GM18508 (cell line): ENCODE results near the gene CADPS.

Source experiments
- ATAC-seq: cut with Tn5 transposase; IDR thresholded peaks from one replicate; pipeline ENCODE4 v1.9.1; 2021; ENCODE audit warnings: moderate number of reproducible peaks; ENCODE audit not compliant: insufficient read depth, unreplicated experiment

CADPS gene

DNA sequence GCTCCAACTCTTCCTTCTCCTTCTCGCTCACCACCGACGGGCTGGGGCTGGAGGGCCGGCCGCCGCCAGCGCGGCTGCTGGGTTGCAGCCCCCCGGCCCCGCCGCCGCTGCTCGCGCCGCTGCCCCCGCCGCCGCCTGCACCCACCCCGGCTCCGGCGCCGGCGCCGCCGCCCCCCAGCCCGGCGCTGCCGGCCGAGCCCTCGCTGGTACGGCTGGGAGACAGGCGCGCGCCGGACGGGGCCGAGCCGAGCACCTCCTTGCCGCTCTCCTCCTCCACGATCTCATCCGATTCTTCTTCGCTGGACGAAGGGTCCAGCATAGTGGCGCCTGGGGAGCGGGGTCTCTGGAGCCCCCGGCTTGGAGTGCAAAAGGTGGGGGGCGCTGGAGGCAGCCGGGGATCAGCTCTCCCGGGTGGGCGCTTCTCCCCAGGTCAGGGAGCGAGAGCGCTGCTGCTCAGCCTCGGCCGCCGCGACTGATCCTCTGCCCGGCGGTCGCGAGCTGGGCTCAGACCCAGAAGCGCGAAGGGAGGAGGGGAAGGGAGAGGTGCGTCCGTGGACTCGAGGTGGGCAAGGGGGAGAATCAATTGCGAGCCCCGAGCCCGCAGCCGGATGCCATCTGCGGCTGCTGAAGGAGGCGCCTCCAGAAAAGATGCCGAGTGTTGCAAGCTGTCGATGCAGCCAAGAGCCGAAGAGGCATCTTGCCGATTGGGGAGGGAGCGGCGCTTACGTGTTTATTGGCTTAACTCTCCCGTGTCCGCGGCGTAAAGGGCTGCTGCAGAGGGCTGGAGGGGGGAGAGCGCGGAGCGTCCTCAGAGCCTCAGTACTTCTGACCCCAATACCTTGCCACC lies at the start of gene CADPS:
Gene CADPS, minus strand, starts transcription at position 706 of the 847 bp plus-strand sequence. Its CDS starts 387 bp downstream, at position 319.
- no peak for ATAC-seq

DNA sequence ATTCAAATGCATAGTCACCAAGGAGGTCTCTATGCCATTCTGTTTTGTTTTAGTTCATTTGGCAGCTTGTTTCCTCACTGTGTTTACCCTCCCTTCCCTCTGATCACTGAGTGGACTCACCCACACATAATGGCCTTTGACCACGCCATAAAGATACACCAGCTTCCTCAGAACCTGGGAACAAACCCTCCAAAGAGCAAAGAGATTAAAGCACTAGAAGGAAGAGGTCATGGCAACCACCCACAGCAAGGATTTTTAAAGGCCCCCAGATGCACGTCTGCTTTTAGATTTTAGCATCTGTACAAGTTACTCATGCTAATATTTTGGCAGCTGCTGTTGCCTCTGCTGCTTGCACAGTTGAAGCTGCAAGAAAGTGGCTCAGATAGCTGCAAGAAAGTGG lies 47.9 kb upstream of the CADPS start:
- ATAC-seq, result no peak

DNA sequence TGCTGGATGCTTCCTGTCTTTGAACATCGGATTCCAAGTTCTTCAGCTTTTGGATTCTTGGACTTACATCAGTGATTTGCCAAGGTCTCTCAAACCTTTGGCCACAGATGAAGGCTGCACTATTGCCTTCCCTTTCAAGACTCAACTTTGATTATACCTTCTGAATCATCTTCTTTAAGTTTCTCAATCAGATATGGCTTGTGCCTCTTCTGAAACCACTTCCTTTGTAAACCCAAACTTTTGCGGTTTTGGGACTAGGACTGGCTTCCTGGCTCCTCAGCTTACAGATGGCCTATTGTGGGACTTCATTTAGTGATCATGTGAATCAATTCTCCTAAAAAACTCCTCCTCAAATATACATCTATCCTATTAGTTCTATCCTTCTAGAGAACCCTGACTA lies 47.1 kb upstream of the CADPS start:
- no peak for ATAC-seq

DNA sequence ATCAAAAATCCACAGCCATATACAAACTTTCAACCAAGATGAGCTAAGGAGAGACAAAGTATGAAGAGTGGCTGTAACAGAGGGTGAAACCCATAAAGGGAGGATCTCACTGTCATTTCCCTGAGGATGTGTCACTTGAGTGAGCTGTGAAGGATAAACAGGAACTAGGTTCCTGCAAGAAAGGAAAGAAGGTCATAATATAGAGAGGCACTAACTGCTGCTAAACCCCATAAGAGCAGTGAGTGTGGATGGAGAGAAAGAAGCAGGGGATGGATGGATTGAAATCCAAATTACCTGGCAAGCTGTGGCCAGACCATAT lies 45.2 kb upstream of the CADPS start:
- no peak for ATAC-seq

DNA sequence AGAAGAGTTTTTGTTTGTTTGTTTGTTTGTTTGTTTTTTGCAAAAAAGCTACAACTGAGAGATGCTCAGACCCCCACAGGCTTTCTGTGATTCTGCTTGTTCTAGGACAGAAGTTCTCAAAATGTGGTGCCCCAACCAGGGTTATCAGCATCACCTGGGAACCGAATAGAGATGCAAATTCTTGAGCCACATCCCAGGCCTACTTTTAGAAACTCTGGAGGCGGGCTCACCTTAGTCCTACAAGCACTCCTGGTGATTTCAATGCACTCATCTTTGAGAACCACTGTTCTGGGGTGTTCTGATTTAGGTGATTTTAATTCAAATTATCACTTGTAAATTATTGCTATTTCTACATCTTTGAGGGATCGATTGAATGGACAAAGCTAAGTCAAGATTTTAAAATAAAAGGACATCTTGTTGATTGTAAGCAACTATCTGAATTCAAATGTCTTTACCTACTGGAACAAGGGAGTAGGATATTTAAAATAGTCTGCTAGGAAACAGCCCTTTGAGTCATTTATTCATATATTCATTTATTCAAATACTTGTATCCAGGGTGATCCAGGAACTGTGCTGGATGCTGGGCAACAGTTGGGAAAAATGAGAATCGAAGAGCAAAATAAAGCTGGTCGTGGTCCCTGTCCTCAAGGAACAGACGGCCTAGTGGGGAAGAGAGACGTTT lies 44.7 kb upstream of the CADPS start:
- ATAC-seq, result no peak

DNA sequence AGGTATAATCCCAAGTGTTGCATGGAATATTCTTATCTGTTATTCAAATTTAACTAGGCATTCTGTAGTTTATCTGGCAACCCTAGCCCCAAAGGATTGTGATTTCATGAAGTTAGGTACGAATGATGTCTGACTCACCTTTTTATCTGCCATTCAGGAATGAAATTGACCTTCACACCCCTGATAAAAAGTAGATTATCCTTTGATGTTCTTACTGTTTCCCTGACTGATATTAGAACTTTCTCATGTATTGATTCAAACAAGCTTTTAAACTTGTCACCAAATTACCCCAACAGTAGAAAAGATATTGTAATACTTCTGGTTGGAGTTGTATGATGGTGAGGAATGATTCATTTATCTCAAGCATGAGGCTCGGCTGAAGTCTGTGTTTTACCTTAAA lies 43.6 kb upstream of the CADPS start:
- ATAC-seq, result no peak

DNA sequence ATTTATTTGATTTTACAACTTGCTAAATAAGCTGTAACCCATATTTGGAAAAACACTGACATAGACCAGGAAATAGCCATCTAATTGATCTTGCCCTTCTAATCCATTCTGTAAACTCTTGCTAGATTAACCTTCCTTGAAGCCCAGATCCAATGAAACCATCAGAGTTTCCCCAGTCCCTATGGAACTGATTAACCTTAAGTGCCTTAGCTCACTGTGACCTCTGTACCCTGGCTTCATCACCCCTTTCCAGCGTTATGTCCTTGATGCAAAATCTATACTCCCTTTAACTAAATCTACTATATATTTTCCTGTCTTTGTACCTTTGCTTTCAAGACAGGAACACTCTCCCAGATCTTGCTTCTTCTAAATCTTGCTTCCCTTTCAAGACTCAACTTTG lies 42.9 kb upstream of the CADPS start:
- no peak for ATAC-seq

DNA sequence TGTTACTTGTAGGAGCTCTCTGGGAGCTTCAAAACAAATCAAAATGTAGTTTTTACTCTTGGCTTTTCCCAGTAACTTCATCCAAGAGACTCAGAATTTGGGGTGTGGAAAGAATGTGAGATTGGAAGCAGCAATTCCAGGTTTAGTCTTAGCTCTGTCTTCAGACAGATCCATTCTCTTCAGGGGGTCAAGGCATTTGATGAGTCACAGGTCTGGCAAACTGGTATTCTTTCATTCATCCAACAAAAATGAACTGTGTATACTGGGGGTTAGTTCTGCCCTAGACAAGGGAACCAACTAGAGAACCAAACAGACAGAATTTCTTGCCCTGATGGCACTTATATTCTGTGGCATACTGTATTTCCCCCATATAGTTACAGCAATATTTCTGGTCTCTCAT lies 36.3 kb upstream of the CADPS start:
- ATAC-seq, result no peak

DNA sequence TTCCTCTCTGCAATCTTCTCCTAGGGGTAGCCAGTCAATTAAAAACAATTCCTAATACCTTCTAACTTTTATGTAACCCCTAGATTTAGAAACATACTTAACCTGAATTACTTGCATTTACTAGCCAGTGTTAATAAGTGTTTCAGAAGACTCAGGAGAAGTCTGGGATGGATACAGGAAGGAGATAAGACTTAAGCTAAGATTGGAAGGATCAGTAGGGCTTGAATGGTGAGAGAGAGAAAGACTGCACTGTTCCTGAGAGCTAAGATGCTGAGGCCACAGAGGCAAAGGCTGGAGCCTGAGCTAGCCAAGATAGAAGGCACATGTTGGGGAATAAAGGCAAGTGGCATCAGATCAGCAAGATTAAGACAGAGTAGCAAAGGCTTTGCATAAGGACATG lies 30.1 kb upstream of the CADPS start:
- ATAC-seq, result no peak

DNA sequence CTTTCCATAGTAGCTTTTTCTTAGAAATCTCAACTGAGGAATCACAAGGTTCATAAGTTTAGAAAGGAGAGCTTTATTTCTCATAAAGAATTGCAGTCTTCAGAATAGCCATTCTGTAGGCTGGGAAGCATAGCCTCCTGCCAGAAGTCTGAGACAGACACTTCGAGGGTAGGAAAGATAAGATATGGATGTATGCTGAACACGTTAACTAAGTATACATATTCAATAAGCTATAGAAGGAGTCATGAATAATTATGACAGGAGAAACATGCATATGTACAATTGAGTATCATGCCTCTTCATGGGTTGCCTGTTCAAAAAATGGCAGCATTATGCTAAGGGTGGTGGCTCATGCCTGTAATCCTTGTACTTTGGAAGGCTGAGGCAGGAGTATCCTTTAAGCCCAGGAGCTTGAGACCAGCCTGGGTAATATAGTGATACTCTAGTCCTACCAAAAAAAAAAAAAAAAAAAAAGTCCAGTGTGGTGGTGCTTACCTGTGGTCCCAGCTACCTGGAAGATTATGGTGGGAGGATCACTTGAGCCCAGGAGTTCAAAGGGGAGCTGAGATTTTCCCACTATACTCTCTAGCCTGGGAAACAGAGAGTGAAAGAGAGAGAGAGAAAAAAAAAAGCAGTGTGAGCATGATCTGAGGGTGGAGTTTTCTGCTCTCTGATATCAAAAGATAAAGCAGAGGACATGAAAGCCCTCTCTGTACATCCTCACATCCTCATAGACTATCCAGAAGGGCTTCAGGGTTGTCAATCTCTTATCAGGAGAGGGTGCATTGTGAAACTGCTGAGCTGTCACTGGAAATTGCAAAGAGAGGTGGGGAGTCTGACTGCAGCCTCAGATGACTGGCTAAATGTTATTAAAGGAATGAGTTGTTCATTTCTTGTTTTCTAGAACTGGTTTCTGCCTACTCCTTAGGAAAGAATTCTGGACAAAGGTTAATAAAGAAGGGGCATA lies 23.6 kb upstream of the CADPS start:
- no peak for ATAC-seq

DNA sequence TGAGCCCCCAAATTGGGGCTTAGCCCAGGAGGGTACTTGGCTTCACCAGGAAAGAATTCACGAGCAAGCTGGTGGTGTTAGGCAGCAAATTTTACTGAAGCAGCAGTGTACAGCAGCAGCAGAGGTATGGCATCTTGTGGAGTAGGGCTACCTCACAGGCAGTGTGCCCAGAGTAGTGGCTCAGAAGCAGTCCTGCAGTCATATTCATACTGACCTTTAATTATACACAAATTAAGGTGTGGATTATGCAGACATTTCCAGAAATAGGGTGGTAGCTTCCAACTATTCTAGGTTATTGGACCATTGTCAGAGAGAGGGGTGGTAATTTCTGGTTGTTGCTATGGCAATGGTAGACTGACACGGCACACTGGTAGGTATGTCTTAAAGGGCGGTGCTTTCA lies 20.7 kb upstream of the CADPS start:
- ATAC-seq, result no peak

DNA sequence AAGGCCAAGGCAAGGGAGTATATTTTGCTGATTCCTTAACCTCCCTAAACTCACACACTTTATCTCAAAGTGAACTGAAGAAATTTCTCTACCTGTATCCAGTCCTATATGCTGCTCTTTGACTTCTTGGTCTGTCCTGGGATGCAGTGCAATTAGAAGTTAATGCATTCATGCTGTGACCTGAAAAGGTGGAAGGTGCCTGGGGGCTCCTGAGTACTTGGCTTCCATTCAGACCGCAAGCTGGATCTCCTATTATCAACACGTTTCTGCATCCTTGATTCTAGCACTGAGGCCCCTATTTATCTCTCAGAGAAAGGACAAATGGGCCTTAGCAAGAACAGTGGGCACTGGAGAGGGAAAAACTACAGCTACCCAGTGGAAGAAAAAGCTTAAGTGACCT lies 17.7 kb upstream of the CADPS start:
- ATAC-seq, result no peak

DNA sequence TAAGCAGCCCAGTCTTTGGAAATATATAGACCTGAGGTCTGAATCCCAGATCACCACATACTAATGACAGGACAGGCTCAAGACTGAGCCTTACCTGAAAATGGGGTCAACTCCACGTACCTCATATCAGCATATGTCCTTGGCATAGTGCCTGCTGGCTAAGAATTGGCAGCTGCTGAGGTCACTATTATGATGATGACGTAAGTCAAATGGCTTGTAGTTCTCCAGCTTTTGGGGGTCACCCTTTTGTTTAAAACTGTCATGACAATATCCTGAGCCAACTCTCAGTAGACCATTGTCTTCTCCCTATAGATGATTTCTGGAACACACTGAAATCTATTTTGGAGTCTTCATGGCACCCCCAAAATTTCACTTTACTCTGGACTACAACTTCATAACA lies 16.8 kb upstream of the CADPS start:
- ATAC-seq, result no peak

DNA sequence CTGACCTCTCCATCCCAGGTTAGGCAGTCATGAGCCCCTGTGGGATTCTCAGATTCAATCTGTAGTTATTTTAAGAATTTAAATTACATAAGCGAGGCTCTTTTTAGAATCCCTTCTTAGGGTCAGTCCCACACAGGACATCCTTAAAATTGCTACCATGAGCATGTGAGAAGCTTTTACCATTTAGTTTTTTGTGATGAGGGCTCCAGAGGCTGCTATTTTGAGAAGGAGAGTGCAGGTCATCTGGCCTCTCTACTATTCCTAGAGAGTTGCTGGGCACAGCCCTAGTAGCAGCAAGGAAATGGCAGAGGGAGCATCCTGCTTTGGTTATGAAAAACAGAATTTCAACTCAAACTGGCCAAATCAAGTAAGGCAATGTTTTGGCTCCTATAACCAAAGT lies 13.6 kb upstream of the CADPS start:
- no peak for ATAC-seq

DNA sequence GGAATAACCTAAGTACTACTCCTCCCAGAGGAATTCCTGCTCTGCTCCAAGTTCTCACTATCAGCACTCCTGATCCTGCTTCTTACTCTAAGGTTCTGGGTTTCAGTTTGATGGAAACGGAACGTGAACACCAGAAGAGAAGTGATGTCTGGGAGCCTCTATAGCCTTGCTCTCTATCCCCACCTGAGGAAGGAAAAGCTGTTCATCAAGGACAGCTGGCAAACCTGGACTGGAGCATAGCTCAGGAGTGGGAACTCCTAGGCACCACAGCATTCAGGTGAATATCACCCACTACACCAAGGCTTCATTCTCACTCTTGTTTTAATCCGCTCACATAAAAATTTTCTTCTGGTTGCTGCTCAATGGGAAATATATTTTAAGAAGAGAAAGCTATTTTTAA lies 13.0 kb upstream of the CADPS start:
- no peak for ATAC-seq

DNA sequence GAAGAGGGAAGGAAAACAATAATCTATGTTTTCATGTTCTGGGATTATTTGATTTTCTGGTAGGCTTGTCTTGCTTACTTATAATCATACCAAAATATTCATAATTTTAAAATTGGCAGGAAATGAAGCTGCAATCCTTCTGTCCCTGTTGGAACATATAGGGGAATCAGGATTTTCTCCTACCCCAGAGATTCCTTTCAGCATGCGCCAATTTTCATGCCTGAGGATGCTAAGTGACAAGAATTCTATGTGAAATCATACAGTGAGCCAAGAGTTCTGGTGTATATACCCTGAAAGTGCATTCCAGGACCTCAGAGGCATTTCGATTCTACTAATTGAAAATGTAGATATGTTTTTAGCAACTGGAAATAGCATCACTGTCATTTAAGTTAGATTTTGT lies 9.9 kb upstream of the CADPS start:
- no peak for ATAC-seq

DNA sequence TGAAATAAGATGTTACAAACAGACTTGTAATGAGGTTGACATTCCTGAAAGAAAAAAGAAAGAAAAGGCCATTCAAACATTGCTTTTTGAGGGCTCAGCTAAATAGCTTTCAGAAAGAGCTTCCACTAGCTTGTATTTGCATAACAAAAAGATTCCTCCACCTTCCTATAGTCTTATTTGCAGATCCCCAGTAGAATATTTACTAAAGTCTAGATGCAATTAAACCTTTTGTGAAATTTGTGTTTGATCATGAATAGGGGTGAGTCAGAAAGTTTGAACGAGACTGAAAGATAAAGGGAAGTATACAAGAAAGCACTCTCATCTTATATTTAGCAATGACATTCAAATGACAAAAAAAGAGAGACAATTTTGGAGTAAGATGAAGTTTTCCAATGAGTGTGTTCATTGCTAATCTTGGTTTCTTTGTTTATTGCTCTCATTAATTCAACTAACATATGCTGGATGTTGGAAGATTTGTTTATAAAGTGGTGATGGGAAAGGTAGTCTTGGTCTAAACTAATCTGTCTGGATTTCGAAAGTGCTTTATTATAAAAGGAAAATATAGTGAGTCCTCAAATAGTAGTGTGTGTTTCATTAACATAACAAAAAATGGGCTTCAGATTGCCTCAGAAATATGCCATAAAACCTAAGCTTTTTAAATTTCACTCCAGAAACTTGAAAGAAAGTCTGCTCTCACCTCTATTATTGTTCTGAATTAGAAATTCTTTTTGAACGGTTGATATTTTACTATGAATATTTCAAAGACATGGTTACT lies 9.1 kb upstream of the CADPS start:
- no peak for ATAC-seq

DNA sequence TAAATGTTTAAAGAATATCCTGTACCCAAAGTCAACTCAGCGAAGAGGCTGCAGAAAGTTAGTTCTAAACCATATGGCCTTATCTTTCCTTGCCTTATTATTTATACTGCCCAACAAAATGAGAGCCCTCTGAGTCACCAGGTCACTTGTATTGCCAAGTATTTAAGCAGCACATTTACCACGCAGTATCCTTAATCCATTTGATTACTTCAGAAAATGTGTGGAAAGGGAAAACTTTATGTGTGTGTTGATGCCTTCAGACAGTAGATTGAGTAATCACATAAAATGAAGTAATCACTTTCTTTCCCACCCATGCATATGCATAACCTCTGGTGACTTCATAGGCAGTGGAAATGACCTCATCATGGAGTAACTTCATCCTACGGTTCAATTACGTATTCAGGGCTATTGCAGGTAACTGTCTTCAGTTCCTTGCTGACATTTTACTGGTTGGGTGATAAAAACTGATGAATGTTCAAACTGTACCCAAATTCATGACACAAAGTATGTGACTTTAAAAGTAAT lies 7.5 kb upstream of the CADPS start:
- no peak for ATAC-seq

DNA sequence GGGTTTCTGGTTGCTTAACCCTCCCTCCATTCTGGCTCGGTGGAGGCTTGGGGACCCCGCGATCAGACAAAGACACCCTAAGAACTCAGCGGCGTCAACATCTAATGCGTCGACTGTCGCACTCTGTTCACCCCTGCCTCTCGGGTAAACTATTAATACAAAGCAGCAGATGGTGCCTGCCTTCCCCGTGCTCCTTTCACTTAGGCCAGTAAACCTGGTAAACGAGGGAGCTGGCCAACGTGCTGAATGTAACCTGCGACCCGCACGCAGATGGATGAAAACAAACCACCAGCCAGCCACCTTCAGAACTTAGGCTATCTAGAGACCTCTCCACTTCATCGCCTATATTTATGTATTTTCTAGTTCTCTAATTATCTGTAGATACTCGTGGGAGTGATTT lies 848 bp upstream of the CADPS start:
- no peak for ATAC-seq

DNA sequence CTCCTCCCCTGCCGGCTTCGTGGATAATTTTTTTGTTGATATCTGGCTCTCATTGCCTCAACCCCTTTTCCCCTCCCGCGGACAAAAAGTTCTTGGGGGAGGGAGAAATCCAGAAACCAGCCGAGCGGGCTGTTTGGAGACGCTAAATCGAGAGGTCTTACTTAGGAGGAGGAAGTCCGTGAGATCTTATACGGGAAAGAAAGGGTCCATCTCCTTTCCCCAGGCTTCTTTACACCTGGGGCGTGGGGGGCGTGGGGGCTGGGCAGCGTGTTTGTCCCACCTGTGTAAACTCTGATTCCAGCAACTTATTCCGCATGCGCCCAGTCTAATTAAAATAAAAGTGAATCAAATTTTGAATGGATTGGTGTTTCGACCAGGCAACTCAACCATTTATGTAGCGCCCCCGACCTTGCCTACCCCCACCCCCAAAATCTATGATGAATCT lies 364 bp upstream of the CADPS start:
- ATAC-seq, result no peak
